Stimulated activated CD8-positive, alpha-beta memory T cell treated with anti-CD3 and anti-CD28 coated beads, Interleukin-7, amount 100 ng/mL, for 4 hours (primary cell): ENCODE results near the gene SLC38A10.
A peak's percentile ranks its signal among the peaks of the same experiment; 100 is the strongest.

Experiments used
- DNase-seq, 2 donors: peaks; one replicate each; pipeline ENCODE4 v3.0.0-alpha.2; 2020; ENCODE audit warnings: low read depth in 2 of 2

SLC38A10 gene

DNA sequence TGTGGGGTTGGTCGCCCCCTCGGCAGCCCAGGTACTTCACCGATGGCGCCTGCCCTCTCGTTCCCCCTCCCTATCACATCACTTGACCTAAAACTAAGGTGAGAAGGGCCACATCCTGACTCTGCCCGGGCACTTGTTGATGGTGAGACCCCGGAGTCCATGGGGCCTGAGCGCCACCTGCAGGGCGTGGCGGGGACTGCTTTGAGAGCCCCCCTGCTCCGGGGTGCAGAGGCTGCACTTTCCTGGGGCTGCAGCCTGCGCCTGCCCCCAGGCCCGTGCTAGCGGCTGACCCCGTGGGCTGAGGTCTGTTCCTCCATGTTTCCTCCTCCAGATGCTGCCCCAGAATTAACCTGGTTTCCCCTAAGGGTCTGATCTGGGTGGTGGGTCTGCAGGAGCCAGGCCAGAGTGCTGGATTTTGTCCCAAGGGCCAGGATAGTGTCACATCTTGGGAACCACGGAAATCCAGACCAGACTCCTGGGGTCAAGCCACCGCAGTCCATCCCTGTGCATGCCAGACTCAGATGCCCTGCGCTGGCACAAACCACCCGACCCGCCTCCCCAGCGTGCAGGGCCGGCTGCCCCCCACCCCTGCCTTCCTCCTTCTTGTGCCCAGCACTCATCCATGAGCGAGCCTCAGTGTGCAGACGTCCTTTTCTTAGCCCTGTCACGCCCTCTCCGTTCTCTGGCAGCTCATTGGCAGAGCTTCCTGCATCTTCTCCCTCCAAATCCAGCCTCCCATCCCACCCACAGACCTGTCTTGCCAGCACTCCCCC lies 53.3 kb downstream of the SLC38A10 start:
- DNase-seq: peak; percentile 29 to 44

- DNase-seq: no peak
Measured at GRCh38 chr17:81241203-81241602, 53.9 kb downstream of the SLC38A10 start.

- no peak for DNase-seq
Measured at GRCh38 chr17:81240761-81241160, 54.3 kb downstream of the SLC38A10 start.

GRCh38 chr17:81239714-81240555 lies 55.2 kb downstream of the SLC38A10 start:
- DNase-seq: peak; percentile 43 to 45

DNA sequence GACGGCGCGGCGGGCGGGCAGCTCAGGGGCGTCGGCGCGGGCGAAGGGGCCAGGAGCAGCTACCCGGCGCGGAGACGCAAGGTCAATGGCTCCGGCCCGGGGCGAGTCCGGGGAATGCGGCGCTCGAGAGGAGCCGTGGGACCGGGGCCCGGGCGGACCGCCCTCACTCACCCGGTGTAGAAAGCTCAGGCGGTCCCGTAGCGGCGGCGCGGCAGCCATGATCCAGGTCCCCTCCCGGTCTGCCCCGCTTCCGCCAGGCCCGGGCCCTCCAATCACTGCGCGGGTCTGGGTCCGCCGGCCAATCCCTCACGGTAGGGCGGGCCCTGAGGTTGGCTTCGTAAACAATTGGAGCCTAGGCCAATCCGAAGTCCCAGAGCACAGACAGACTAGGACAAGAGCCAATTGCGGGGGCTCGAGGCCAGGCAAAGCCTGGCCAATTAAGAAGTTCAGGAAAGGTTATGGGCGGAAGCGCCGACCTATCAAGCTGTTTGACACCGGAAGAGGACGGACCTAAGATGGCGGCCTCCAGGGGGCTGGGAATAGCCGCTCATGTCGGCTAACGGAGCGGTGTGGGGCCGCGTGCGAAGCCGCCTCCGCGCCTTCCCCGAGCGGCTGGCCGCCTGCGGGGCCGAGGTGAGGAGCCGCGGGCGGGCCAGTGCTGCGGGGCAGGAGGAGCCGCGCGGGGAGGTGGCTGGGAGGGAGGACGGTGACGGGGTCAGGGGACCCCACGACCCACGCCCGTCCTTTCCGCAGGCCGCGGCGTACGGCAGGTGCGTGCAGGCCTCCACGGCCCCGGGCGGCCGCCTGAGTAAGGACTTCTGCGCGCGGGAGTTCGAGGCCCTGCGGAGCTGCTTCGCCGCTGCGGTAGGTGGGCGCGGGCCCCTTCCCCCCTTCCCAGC lies 56.0 kb downstream of the SLC38A10 start, which contains the start of the genes NDUFAF8 and TEPSIN:
TSS of gene NDUFAF8 (plus strand) at position 504 of the 899 bp plus-strand sequence. CDS start at position 550, 46 bp downstream.
TSS of gene TEPSIN (minus strand) at position 241 of the 899 bp plus-strand sequence. CDS start at position 219, 22 bp downstream.
- DNase-seq: peak; percentile 93 to 94

DNA sequence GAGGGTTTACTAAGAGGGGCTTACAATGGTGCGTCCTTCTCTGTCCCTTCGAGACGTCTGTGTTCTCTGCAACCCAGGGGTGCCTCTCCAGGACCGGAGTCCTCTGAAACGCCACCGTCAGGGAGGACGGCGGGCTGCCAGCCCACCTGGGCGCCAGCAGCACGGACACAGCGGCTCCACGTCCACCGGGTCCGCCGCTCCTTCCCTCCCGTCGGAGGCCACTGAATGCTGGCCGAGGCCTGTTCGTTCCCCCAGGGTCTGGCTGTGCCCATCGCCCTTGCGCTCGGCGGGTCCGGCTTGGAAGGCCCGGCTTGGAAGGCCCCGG lies 56.7 kb downstream of the SLC38A10 start:
- DNase-seq: no peak

GRCh38 chr17:81237591-81238489 lies 57.3 kb downstream of the SLC38A10 start:
- DNase-seq: no peak

GRCh38 chr17:81236784-81237183 lies 58.3 kb downstream of the SLC38A10 start:
- no peak for DNase-seq

DNA sequence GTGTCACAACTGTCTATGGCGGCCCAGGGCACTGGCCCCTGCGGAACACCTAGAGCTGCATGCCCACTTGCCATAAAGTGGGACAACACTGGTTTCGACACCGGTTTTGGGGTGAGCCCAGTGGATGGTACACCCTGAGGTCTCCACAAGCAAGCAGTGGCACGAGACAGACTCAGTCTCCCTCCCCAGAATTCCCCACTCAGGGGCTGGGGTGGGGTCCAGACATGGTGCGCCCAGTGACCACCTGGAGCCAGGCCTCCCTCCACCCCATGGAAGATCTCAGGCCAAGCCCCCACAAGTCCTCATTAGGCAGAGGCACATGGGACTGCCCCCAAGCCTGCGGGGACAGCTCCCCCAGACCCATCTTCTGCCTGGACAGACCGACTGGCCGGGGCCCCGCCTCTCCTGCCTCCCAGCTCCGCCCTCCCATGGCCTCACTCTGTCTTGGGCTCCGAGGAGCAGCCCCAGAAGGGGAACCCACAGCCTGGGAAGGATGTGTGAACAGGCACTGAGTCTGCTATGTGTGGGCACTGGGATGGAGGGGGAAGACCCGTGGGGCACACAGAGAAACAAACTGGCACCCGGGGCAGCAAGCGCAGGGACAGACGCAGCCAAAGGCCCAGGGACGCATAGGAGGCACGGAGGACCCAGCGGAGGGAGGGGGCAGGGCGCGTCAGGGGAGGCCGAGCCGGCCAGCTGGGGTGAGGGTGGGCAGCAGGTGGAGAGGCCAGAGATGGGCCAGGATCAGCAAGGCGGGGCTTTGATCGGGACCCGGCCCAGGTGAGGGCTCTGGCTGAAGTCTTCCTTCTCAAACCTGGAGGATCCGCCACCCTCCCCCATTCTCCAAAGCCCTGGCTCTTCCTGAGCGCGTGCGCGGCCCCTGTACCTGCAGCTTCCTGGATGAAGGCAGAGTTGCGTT lies 59.0 kb downstream of the SLC38A10 start:
- DNase-seq: no peak

DNA sequence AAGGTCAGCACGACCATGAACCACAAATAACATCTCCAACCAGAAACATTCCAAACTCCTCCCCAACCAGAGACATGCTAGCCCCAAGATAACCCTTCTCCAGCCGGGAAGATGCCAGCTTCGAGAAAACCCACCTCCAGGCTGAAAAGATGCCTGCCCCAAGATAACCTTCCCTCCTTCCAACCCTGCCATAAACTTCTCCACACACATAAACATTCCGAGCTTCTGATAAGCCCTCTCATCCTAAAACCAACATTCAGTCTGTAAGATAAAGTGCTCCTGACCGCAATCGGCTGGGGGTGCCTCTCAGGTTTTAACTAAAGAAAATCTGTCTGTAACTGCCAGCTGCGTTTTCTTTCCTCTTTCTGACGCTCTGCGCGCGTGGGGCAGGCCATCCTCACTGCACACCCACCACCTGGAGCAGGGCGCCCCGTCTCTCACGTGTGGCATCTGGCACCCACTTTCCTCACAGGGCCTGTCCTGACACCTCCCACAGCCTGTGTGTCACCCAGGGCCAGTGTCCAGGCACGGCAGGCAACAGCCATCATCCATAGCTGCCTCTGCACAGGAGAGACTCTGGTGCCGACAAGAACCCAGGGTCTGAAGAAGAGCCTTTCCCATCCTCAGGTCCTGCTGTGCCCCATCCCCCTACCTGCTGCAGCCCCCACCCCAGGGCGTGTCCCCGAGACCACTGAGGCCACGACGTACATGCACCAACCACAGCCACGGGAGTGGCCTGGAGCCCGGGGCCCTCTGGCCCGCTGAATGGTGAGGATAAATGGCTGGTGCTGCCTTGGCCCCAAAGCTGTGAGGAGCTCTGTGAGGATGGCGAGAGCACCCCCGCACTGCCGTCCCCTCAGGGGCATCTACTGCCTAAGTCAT lies 59.9 kb downstream of the SLC38A10 start:
- DNase-seq: no peak

DNA sequence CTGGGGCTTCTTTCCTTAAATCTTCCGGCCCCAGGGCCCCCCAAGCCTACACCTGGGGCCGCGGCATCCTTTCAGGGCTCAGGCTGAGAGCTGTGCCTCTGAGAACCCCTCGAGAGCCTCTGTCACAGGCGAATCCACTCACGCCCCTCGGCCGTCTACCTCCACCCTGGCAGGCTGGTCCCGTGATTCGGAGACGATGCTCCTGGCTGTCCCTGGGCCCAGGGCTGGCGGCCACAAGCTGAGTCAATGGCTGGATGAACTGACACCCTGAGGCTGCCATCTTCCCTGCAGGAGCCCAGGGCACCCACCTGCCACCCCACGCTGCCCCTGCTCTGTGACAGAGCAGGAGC lies 60.6 kb downstream of the SLC38A10 start:
- DNase-seq: no peak

GRCh38 chr17:81233811-81234505 lies 61.1 kb downstream of the SLC38A10 start:
- DNase-seq: no peak

GRCh38 chr17:81233316-81233715 lies 61.8 kb downstream of the SLC38A10 start:
- no peak for DNase-seq

GRCh38 chr17:81232616-81233241 lies 62.4 kb downstream of the SLC38A10 start:
- no peak for DNase-seq

DNA sequence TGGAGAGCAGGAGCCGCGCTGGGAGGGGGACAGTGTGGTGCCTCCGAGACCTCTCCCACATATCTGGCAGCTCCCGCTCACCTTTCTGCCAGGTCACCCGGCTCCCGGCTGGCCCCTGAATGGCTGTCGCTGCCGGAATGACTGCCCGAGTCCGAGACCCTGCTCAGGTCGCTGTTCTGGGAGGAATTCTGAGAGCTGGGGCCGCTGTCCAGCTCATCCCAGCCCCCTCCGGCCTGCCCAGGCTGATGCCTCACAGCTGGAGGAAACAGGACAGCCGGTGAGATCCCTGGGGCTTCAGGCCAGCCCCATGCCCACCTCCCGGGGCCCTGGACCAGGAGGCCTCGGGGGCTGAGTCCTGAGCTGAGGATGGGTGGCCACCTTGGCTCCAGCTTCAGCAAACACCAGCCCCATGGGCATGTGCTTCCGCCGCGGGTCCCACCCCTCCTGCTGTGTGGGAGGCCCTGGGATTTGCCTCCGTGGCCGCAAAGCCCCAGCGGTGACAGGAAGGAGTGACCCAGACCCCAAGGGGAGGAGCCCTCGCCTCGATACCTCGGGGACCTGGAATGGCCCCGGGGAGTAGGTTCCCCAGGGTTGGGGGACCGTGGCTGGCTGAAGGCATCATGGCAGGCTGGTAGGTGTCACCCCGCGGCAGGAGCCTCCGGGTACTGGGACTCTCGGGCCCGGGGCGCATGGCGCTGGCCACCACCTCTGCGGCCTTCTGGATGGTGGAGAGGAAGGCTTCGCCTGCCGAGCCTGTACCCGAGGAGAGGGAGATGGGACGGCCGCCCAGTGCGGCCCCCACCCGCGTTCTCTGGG lies 63.1 kb downstream of the SLC38A10 start:
- no peak for DNase-seq

DNA sequence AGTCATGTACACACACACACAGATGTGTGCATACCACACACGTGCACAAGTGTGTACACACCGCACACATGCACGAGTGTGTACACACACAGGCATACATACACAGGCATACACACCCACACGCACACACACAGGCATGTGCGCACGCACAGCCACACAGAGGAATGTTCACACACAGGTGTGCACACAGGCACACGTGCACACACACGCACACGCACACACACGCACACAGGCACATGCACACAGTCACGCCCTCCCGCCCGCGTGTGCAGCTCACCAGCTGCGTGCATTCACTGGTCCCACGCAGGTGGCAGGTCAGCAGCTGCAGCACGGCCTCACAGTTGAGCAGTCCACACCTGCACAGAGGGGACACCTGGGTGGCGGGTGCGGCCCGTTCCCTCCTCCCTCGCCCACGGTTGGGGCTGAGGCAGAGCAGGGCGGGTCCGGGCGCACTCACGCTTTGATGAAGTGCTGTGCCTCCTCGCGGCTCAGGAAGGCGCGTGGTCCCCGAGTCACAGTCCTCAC lies 63.9 kb downstream of the SLC38A10 start:
- DNase-seq: no peak
